ENCODE results near the gene CACNA2D4.

Gene CACNA2D4

GRCh38 chr12:1917172-1918070 is 1.0 kb downstream of the CACNA2D4 start:
- no peak for DNase-seq

DNA sequence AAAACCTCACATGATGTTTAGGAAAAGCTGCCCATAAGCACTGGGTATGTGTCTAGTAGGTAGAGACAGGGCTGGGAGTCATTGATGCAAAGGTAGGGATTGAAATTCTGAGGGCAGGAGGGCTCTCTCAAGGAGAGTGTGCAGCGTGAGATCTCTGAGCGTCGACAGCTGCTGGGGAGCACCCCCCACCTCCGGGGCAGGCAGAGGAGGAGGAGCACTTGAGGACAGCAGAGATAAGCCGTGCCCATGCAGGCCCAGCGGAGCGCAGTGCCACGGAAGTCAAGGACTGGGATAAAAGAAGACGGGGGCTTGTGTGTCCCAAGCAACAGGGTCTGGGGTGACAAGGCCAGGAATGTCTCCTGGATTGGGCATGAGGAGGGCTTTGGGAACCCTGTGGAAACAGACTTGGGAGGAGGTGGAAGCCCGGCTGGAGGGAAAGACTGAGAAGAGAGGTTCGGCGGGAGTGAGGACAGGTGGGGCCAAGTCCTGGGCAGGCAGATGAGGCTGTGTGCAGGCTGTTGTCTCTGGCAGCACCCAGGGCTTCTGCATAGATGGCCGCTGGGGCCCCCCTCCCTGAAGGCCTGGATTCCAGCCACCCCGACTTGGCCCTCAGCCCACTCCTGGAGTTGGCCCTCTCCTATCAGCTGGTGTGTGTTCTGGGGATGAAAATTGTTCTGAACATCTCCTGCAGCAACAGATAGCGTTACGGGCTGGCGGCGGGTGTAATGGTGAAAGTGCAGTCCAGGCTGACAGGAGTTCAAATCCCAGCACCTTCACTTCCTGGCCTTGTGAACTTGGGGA is 1.9 kb downstream of the CACNA2D4 start:
- DNase-seq: no peak

- DNase-seq: no peak
Measured at GRCh38 chr12:1915082-1915968, 3.1 kb downstream of the CACNA2D4 start.

- DNase-seq: no peak
Measured at GRCh38 chr12:1914114-1914911, 4.1 kb downstream of the CACNA2D4 start.

DNA sequence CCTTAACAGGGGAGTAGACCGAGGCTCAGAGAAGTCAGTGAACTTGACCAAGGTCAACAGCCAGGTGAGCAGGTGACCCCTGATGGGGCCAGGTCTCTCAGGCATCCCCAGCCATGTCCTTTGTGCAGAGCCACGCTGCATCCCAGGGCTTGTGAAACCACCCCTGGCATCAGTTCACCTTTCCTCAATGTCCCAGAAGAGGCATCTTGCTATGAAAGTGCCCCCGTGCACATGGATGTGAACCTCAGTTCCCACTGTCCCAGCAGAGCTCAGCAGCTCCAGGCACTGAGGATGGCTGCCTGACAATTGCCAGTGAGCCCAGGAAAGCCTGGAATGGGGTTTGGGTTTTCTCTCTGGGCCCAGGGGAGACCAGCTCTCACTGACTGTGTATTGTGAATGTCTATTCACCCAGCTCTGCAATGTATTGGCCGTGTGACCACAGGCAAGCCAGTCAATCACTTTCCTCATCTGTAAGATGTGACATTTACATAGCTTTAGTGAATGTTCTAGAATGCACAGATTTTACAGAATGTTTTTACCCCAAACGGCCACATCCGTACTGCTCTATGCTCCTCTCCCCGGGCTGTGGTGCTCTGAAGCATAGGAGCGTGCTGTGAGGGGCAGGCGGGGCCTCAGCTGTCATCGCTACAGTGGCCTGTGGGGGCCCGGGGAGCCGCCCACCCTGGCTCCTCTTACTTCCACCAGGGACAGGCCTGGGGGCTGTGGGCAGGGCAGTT is 4.9 kb downstream of the CACNA2D4 start:
- DNase-seq: no peak

DNA sequence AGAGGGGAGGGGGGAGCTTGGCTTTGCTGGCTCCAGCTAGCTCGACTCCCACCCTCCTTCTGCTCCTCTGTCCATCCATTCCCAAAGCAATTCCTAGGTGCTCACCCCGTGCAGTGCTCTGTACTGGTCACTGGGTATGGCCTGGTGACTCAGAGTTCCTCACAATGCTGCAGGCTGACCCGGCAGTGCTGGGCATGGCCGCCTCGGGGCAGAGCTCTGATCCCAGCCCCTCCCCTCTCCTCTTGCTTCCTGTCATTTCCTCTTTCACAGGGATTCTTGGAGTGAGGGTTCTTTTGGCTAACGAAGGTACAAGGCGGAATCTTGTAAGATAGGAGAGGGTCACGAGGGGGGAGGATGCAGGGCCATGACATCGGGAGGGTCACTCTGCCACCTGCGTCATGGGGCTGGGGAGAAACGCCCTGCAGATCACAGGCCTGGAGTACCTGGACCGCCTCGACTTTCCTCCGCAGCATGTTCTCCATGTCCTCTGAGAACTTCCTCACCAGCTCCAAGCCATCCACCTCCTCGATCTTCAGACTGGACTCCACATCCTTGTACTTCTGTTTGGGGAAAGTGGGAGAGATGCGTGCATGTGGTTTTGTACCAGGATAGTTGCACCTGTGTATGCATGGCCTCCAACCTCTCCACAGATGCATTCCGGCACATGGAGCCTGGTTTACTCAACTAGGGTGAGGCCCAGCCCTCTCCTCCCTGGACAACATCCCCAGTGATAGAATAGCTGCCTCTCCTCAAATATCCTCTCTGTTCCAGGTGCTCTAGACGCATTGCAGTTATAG is 5.7 kb downstream of the CACNA2D4 start:
- DNase-seq: no peak

GRCh38 chr12:1911598-1912575 is 6.6 kb downstream of the CACNA2D4 start:
- peak; percentile 74 for DNase-seq

GRCh38 chr12:1910468-1910867 is 8.0 kb downstream of the CACNA2D4 start:
- no peak for DNase-seq

DNA sequence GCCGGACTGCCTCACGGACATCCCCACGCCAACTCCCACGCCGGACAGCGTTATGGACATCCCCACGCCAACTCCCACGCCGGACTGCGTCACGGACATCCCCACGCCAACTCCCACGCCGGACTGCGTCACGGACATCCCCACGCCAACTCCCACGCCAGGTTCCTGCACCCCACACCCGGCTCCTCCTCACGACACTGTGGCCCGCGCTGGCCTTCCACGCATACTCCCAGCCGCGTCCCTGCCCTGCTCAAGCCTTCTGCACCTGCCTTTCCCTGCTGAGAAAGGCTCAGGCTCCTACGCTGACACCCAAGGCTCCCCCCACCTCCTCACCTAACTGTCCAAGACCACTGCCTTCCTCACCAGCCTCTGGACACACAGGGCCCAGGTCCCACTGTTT is 9.7 kb downstream of the CACNA2D4 start:
- DNase-seq: no peak

- no peak for DNase-seq
Measured at GRCh38 chr12:1907652-1908611, 10.5 kb downstream of the CACNA2D4 start.

- DNase-seq: no peak
Measured at GRCh38 chr12:1906579-1906978, 11.9 kb downstream of the CACNA2D4 start.

GRCh38 chr12:1904875-1905274 is 13.6 kb downstream of the CACNA2D4 start:
- DNase-seq: no peak

DNA sequence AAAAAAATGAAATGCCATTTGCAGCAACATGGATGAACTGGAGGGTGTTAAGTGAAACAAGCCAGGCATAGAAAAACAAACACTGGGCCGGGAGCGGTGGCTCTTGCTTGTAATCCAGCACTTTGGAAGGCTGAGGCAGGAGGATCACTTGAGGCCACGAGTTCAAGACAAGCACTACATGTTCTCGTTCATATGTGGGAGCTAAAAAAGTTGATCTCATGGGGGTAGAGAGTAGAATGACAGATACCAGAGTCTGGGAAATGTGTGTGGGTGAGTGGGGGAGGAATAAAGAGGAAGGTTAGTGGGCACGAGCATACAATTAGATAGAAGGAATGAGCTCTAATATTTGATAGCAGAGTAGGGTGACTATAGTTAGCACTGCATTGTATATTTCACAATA is 21.5 kb downstream of the CACNA2D4 start:
- DNase-seq: no peak

- no peak for DNase-seq
Measured at GRCh38 chr12:1890810-1891209, 27.6 kb downstream of the CACNA2D4 start.

DNA sequence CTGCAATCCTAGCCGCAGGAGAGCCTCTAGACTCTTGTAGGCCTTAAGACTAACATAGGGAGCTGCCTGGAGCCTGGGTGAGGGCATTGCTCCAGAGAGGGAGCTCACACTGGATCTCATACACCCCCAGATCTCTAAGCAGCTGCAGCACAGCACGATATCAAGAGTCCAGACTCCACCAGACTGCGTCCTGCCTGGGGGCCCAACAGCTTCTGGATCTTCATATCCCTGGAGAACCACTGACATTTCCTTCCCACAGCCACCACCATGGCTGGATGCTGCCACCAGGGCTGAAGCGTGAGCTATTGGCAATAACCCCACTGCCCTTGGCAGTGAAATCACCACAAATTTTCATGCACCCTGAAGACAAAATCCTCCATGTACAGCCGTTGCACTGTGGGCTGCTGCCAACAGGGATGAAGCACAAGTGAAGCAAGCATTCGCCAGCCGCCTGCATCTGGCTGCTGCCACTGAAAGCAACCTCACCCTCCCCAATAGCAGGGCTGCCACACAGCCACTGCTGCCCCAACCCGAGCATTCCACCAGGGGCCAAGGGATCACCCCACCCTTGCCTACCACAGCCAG is 28.2 kb downstream of the CACNA2D4 start:
- no peak for DNase-seq

DNA sequence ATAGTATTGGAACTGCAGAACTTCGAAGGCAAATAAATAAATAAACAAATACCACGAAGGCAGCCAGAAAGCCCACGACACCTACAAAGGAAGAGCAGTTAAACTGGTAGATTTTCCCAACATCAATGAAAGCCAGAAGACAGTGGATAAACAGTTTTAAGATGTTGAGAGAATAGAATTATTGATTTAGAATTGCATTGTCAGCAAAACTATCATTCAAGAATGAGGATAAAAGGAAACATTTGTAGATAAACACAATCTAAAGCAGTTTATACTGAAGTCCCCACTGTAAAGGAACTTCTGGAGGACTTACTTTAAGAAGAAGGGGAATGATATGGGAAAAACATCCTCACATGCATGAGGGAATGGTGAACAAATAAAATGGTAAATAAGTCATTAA is 29.5 kb downstream of the CACNA2D4 start:
- no peak for DNase-seq

DNA sequence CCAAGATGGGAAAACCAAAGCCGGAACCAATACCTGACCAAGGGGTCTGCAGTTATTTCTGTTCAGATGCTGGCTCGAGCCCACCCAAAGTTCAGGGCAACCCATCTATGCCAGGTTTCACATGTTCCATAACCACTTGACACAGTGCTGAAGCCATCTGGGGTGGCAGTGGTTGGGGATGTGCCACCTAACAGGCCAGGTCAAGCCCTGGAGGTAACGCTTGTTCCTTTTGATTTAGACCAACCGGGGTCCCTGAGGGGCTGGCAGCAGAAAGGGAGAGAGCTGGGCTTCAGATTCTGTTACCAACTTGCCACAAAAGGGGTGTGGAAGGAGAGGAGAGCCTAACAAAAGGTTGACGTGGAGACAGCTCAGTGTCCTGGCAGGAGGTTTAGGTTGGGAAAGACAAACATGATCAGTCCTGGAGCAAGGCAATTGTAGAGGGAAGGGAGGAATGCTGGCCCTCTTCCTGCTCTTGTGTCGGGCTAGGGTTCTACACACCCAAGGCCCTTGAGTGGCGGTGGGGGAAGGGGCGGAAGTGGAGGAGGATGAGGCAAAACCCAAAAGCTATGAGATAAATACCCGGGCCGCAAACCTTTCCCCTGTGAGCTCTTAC is 31.9 kb downstream of the CACNA2D4 start:
- no peak for DNase-seq

Measured in NCI-H1436 (cell line).